GM12878 (cell line): Measurements from ENCODE around the gene STAC2. TPM values are rescaled to one million over a fixed set of nuclear protein-coding genes. Genes with fewer than 3 reads are reported as not detected.
A peak's percentile ranks its signal among the peaks of the same experiment; 100 is the strongest.

Experiments
- ATF3 ChIP-seq: IDR thresholded peaks from 2 replicates; pipeline ENCODE4 v1.6.1; 2011; ENCODE audit warnings: low read depth, mild to moderate bottlenecking, low read length, moderate library complexity, borderline replicate concordance; ENCODE audit errors: extremely low read depth
- BCL3 ChIP-seq: IDR thresholded peaks from 2 replicates; pipeline ENCODE4 v1.6.1; 2011; ENCODE audit warnings: borderline replicate concordance, low read depth, mild to moderate bottlenecking, moderate library complexity, low read length; ENCODE audit not compliant: insufficient read depth, poor library complexity, severe bottlenecking
- BRCA1 ChIP-seq: IDR thresholded peaks from 2 replicates; pipeline ENCODE4 v1.6.1; 2011; ENCODE audit warnings: low read depth, low read length, improper control_type of control experiment
- CBFB ChIP-seq: IDR thresholded peaks from 2 replicates; pipeline ENCODE4 v1.6.1; 2016; ENCODE audit warnings: antibody characterized with exemption, low read depth
- GABPA ChIP-seq: IDR thresholded peaks from 2 replicates; pipeline ENCODE4 v1.6.1; 2014; ENCODE audit warnings: antibody characterized with exemption, low read depth, mild to moderate bottlenecking, inconsistent platforms
- KLF5 ChIP-seq: fragments of 450-650 bp; IDR thresholded peaks from 2 replicates; pipeline ENCODE4 v1.6.1; 2014; ENCODE audit warnings: mild to moderate bottlenecking; ENCODE audit not compliant: partially characterized antibody
- NFYA ChIP-seq: IDR thresholded peaks from 2 replicates; pipeline ENCODE4 v1.6.1; 2011; ENCODE audit warnings: low read depth, mild to moderate bottlenecking, low read length, improper control_type of control experiment, borderline replicate concordance
- PAX8 ChIP-seq: fragments of 450-650 bp; IDR thresholded peaks from 2 replicates; pipeline ENCODE4 v1.6.1; 2017; ENCODE audit warnings: mild to moderate bottlenecking, moderate library complexity
- RAD21 ChIP-seq: IDR thresholded peaks from 2 replicates; pipeline ENCODE4 v1.6.1; 2011; ENCODE audit warnings: mild to moderate bottlenecking, low read depth, low read length, moderate library complexity; ENCODE audit not compliant: insufficient read depth
- RB1 ChIP-seq: fragments of 450-650 bp; formaldehyde crosslinking; IDR thresholded peaks from 2 replicates; pipeline ENCODE4 v1.6.1; 2017; ENCODE audit warnings: mild to moderate bottlenecking, borderline replicate concordance
- RUNX3 ChIP-seq: IDR thresholded peaks from 2 replicates; pipeline ENCODE4 v1.6.1; 2012; ENCODE audit warnings: low read length, inconsistent platforms
- SREBF2 ChIP-seq: IDR thresholded peaks from 2 replicates; pipeline ENCODE4 v1.6.1; 2012; ENCODE audit warnings: mild to moderate bottlenecking, low read length
- TCF3 ChIP-seq: IDR thresholded peaks from 2 replicates; pipeline ENCODE4 v1.6.1; 2012; ENCODE audit warnings: low read depth, mild to moderate bottlenecking, low read length, borderline replicate concordance; ENCODE audit not compliant: insufficient read depth
- ZNF24 ChIP-seq: fragments of 450-650 bp; IDR thresholded peaks from 2 replicates; pipeline ENCODE4 v1.6.1; 2017; ENCODE audit warnings: antibody characterized with exemption, mild to moderate bottlenecking
- ZNF592 ChIP-seq: fragments of 450-650 bp; IDR thresholded peaks from 2 replicates; pipeline ENCODE4 v1.6.1; 2017; ENCODE audit warnings: mild to moderate bottlenecking, moderate library complexity
- ZNF622 ChIP-seq: fragments of 450-650 bp; IDR thresholded peaks from 2 replicates; pipeline ENCODE4 v1.6.1; 2017; ENCODE audit warnings: mild to moderate bottlenecking, inconsistent platforms
- polyA plus RNA-seq, 11 experiments: library from polyadenylated mRNA; depleted of rRNA in 4 of 11; unstranded in 6 of 11; stranded (reverse) in 5 of 11; fragments of >200 nt; fragmentation: Nextera tagmentation in 4 of 11; fragmentation: Illumina TruSeq in 1 of 11; extraction: Ambion mirVana in 4 of 11; extraction: Trizol in 1 of 11; gene quantifications; 1 replicate in 1 of 11; 2 replicates in 10 of 11; pipeline versions ENCODE4 v1.2.1 to v1.2.3, GENCODE V29; 2011 to 2016; ENCODE audit warnings: inconsistent platforms in 2 of 11, missing spikeins in 2 of 11, low read depth in 1 of 11
- total RNA-seq, 4 experiments: library from RNA; depleted of rRNA in 3 of 4; stranded (reverse); fragments of >200 nt in 3 of 4; fragmentation: Illumina TruSeq in 1 of 4; extraction: Trizol in 1 of 4; gene quantifications; 2 replicates each; pipeline versions ENCODE4 v1.2.1 to v1.2.3, GENCODE V29; 2013 to 2021
- TF ChIP-seq, protein P1 (sequence below): fragments of 450-650 bp; IDR thresholded peaks from 2 replicates; pipeline ENCODE4 v1.6.1; 2016; ENCODE audit warnings: mild to moderate bottlenecking, moderate library complexity, borderline replicate concordance
- TF ChIP-seq, protein P2 (sequence below): IDR thresholded peaks from 2 replicates; pipeline ENCODE4 v1.6.1; 2011; ENCODE audit warnings: low read depth, low read length, improper control_type of control experiment, borderline replicate concordance

STAC2 gene
- total and polyA plus RNA-seq, 10 of the 15 experiments (the other 5 are each of a cell fraction or from before 2014, with no cell fraction given) = 0.04 TPM; not detected in 9

DNA sequence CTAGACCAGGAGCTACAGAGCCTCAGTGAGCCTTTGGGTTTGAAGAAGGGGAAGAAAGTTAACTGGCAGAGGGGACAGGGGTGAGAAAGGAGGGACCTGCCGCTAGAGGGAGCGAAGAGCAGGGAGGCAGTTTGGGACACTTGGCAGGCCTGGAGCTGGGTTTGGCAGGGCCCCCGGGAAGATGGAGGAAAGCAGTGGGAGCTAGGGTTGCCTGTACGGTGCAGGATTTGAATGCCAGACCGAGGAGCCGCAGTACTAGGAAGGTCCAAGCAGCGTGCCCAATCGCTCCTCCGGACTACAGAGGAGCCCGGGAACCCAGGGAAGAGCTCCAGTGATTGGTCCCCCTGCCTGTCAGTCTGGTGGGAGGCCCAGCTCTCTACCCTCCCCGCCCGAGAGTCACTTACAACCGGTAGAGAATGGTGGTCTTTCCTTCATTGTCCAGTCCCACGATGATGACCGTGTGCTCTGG is 61.0 kb downstream of the STAC2 start (continued):
- TF ChIP-seq, protein P1, sequence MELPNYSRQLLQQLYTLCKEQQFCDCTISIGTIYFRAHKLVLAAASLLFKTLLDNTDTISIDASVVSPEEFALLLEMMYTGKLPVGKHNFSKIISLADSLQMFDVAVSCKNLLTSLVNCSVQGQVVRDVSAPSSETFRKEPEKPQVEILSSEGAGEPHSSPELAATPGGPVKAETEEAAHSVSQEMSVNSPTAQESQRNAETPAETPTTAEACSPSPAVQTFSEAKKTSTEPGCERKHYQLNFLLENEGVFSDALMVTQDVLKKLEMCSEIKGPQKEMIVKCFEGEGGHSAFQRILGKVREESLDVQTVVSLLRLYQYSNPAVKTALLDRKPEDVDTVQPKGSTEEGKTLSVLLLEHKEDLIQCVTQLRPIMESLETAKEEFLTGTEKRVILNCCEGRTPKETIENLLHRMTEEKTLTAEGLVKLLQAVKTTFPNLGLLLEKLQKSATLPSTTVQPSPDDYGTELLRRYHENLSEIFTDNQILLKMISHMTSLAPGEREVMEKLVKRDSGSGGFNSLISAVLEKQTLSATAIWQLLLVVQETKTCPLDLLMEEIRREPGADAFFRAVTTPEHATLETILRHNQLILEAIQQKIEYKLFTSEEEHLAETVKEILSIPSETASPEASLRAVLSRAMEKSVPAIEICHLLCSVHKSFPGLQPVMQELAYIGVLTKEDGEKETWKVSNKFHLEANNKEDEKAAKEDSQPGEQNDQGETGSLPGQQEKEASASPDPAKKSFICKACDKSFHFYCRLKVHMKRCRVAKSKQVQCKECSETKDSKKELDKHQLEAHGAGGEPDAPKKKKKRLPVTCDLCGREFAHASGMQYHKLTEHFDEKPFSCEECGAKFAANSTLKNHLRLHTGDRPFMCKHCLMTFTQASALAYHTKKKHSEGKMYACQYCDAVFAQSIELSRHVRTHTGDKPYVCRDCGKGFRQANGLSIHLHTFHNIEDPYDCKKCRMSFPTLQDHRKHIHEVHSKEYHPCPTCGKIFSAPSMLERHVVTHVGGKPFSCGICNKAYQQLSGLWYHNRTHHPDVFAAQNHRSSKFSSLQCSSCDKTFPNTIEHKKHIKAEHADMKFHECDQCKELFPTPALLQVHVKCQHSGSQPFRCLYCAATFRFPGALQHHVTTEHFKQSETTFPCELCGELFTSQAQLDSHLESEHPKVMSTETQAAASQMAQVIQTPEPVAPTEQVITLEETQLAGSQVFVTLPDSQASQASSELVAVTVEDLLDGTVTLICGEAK = no peak
- TF ChIP-seq, protein P2, sequence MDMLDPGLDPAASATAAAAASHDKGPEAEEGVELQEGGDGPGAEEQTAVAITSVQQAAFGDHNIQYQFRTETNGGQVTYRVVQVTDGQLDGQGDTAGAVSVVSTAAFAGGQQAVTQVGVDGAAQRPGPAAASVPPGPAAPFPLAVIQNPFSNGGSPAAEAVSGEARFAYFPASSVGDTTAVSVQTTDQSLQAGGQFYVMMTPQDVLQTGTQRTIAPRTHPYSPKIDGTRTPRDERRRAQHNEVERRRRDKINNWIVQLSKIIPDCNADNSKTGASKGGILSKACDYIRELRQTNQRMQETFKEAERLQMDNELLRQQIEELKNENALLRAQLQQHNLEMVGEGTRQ = no peak
- TF ChIP-seq SREBF2 (no peak), GABPA (no peak), ZNF592 (no peak), CBFB (no peak), ZNF622 (no peak), RAD21 (peak; percentile 33; the same call in 1 of the 2 replicates), PAX8 (no peak), BRCA1 (no peak), RB1 (peak; percentile 61; the same call in 1 of the 2 replicates), ATF3 (no peak), RUNX3 (no peak), ZNF24 (no peak), BCL3 (no peak), TCF3 (no peak), KLF5 (no peak), NFYA (peak; percentile 79)
